Measurements from ENCODE around the gene CTNS. TPM values are rescaled to one million over a fixed set of nuclear protein-coding genes. Genes with fewer than 3 reads are reported as not detected.

The CTNS gene
- total RNA-seq, 1 experiment from 2014 or later: 15.6 TPM

- DNase-seq: peak; percentile 94
- Mint-ChIP-seq H3K27ac (ENCODE audit: unreplicated experiment) (peak within 1 kb of the TSS; percentile 95), H3K4me3 (ENCODE audit: unreplicated experiment) (peak within 1 kb of the TSS; percentile 93), H3K27me3 (ENCODE audit: insufficient read depth, unreplicated experiment) (no peaks in the 10 kb centered on the region), H3K36me3 (ENCODE audit: insufficient read depth, unreplicated experiment) (peaks cover 32% of the 10 kb centered on the region), H3K4me1 (ENCODE audit: low read depth, unreplicated experiment) (no peaks in the 10 kb centered on the region), H3K9me3 (ENCODE audit: unreplicated experiment) (no peaks in the 10 kb centered on the region)
- Histone ChIP-seq H3K4me1 (0 out of 2 replicates have a peak, but pooled peaks cover 4% of the 10 kb centered on the region), H3K36me3 (ENCODE audit: control insufficient read depth, insufficient read depth, low read length) (no peaks in the 10 kb centered on the region), H3K27me3 (replicated peaks; ENCODE audit: control insufficient read depth, insufficient read depth, low read length) (no peaks in the 10 kb centered on the region), H3K4me3 (ENCODE audit: low read depth, low read length) (peak within 1 kb of the TSS; percentile 81), H3K9me3 (no peaks in the 10 kb centered on the region)
- TF ChIP-seq CTCF (IDR thresholded peaks at IDR 0.05; ENCODE audit: insufficient read depth in 1 of 2, low read depth in 1 of 2, low read length in 1 of 2, severe bottlenecking in 1 of 2, unreplicated experiment in 1 of 2): no peak
- POLR2A ChIA-PET: interaction anchor here (1.0 kb wide), 1 partner anchor 32 kb away, joined by 5 read pairs; the partner anchor contains the start of genes CTNS and SHPK
- intact Hi-C loops (cut with micrococcal nuclease; ENCODE audit: unreplicated experiment): no loop called here
- no TSS peak for BruUV-seq (replicated peaks)
- CTCF ChIA-PET: no interaction called here
These were observed 31.9 kb downstream of the CTNS start, which contains the start of the genes EMC6 and TAX1BP3 for GRCh38 chr17:3668279-3669084. Gene EMC6, plus strand, starts transcription at chr17:3668812. Its CDS starts 335 bp downstream, at chr17:3669147. Gene TAX1BP3, minus strand, starts transcription at chr17:3668578. Its CDS starts 52 bp downstream, at chr17:3668526.

GRCh38 chr17:3669085-3669347 lies 32.5 kb downstream of the CTNS start:
- no peak for DNase-seq
- H3K27me3 Mint-ChIP-seq (ENCODE audit: insufficient read depth, unreplicated experiment): no peaks in the 10 kb centered on the region
- H3K4me3 Mint-ChIP-seq (ENCODE audit: unreplicated experiment): peak overlapping the region; percentile 93
- CTCF ChIA-PET: no interaction called here
- H3K4me1 Mint-ChIP-seq (ENCODE audit: low read depth, unreplicated experiment): no peaks in the 10 kb centered on the region
- Histone ChIP-seq H3K4me3 (ENCODE audit: low read depth, low read length) (peak overlapping the region; percentile 81), H3K9me3 (no peaks in the 10 kb centered on the region), H3K27me3 (replicated peaks; ENCODE audit: control insufficient read depth, insufficient read depth, low read length) (no peaks in the 10 kb centered on the region), H3K4me1 (0 out of 2 replicates have a peak, but pooled peaks cover 4% of the 10 kb centered on the region), H3K36me3 (ENCODE audit: control insufficient read depth, insufficient read depth, low read length) (no peaks in the 10 kb centered on the region)
- H3K9me3 Mint-ChIP-seq (ENCODE audit: unreplicated experiment): no peaks in the 10 kb centered on the region
- peaks cover 32% of the 10 kb centered on the region for H3K36me3 Mint-ChIP-seq (ENCODE audit: insufficient read depth, unreplicated experiment)
- BruUV-seq (replicated peaks): TSS peak; percentile 94
- POLR2A ChIA-PET: interaction anchor here (1.0 kb wide), 1 partner anchor 33 kb away, joined by 5 read pairs; the partner anchor contains the start of genes CTNS and SHPK
- intact Hi-C loops (cut with micrococcal nuclease; ENCODE audit: unreplicated experiment): no loop called here
- H3K27ac Mint-ChIP-seq (ENCODE audit: unreplicated experiment): peak overlapping the region; percentile 95
- TF ChIP-seq CTCF (IDR thresholded peaks at IDR 0.05; ENCODE audit: insufficient read depth in 1 of 2, low read depth in 1 of 2, low read length in 1 of 2, severe bottlenecking in 1 of 2, unreplicated experiment in 1 of 2): no peak

- no peaks in the 10 kb centered on the region for H3K9me3 ChIP-seq
- POLR2A ChIA-PET: interaction anchor here (1.0 kb wide), 1 partner anchor 33 kb away, joined by 5 read pairs; the partner anchor contains the start of genes CTNS and SHPK
- no peak for TF ChIP-seq CTCF (IDR thresholded peaks at IDR 0.05; ENCODE audit: insufficient read depth in 1 of 2, low read depth in 1 of 2, low read length in 1 of 2, severe bottlenecking in 1 of 2, unreplicated experiment in 1 of 2)
These were observed 33.0 kb downstream of the CTNS start for GRCh38 chr17:3669548-3669947.

More at GRCh38 chr17:3669548-3669947, 33.0 kb downstream of the CTNS start:
- H3K27ac Mint-ChIP-seq (ENCODE audit: unreplicated experiment): peak overlapping the region; percentile 95
- 0 out of 2 replicates have a peak, but pooled peaks cover 4% of the 10 kb centered on the region for H3K4me1 ChIP-seq
- peak overlapping the region; percentile 93 for H3K4me3 Mint-ChIP-seq (ENCODE audit: unreplicated experiment)
- peaks cover 32% of the 10 kb centered on the region for H3K36me3 Mint-ChIP-seq (ENCODE audit: insufficient read depth, unreplicated experiment)
- H3K4me3 ChIP-seq (ENCODE audit: low read depth, low read length): peak overlapping the region; percentile 81
- H3K27me3 Mint-ChIP-seq (ENCODE audit: insufficient read depth, unreplicated experiment): no peaks in the 10 kb centered on the region
- H3K36me3 ChIP-seq (ENCODE audit: control insufficient read depth, insufficient read depth, low read length): no peaks in the 10 kb centered on the region
- intact Hi-C loops (cut with micrococcal nuclease; ENCODE audit: unreplicated experiment): no loop called here
- H3K27me3 ChIP-seq (replicated peaks; ENCODE audit: control insufficient read depth, insufficient read depth, low read length): no peaks in the 10 kb centered on the region
- CTCF ChIA-PET: no interaction called here
- H3K4me1 Mint-ChIP-seq (ENCODE audit: low read depth, unreplicated experiment): no peaks in the 10 kb centered on the region
- DNase-seq: no peak
- H3K9me3 Mint-ChIP-seq (ENCODE audit: unreplicated experiment): no peaks in the 10 kb centered on the region
- BruUV-seq (replicated peaks): no TSS peak
